Nephron progenitor cell (in vitro differentiated cells): ENCODE results near the gene USP28.

Source experiments
- DNase-seq: peaks from one replicate; pipeline ENCODE4 v3.0.0; 2021
- H3K27ac Mint-ChIP-seq: 2 replicates; pipeline ENCODE4 v1.8.0; 2021; ENCODE audit warnings: mild to moderate bottlenecking, moderate library complexity, mixed read lengths
- H3K27me3 Mint-ChIP-seq: 2 replicates; pipeline ENCODE4 v1.8.0; 2021; ENCODE audit warnings: mild to moderate bottlenecking, low read depth, mixed read lengths; ENCODE audit not compliant: poor library complexity
- H3K36me3 Mint-ChIP-seq: 2 replicates; pipeline ENCODE4 v1.8.0; 2021; ENCODE audit warnings: low read depth, mixed read lengths
- H3K4me1 Mint-ChIP-seq: 2 replicates; pipeline ENCODE4 v1.8.0; 2021; ENCODE audit warnings: mixed read lengths
- H3K4me3 Mint-ChIP-seq: 2 replicates; pipeline ENCODE4 v1.8.0; 2021; ENCODE audit warnings: mild to moderate bottlenecking, moderate library complexity, mixed read lengths
- H3K9me3 Mint-ChIP-seq: 2 replicates; pipeline ENCODE4 v1.8.0; 2021; ENCODE audit warnings: mild to moderate bottlenecking, moderate library complexity, mixed read lengths
- CTCF ChIP-seq: fragments of 200-600 bp; sonication (generic); IDR thresholded peaks from 2 replicates; pipeline ENCODE4 v1.5.0; 2021; ENCODE audit warnings: antibody characterized with exemption

Gene USP28

DNA sequence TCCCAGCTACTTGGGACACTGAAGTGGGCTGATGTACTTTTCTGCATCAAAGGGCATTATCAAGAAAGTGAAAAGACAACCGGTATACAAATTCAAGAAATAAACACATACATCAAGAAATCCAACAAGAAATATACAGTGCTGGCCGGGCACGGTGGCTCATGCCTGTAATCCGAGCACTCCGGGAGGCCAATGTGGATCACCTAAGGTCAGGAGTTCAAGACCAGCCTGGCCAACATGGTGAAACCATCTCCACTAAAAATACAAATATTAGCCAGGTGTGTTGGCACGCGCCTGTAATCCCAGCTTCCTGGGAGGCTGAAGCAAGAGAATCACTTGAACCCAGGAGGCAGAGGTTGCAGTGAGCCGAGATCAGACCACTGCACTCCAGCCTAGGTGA is 9.5 kb downstream of the USP28 start:
- peaks cover 86% of the 10 kb centered on the region for H3K36me3 Mint-ChIP-seq
- H3K4me3 Mint-ChIP-seq: no peak overlapping the region
- peaks cover 1% of the 10 kb centered on the region for H3K27me3 Mint-ChIP-seq
- TF ChIP-seq CTCF: no peak
- H3K9me3 Mint-ChIP-seq: peaks cover 20% of the 10 kb centered on the region
- peaks cover 39% of the 10 kb centered on the region for H3K4me1 Mint-ChIP-seq
- DNase-seq: no peak
- no peak overlapping the region for H3K27ac Mint-ChIP-seq

DNA sequence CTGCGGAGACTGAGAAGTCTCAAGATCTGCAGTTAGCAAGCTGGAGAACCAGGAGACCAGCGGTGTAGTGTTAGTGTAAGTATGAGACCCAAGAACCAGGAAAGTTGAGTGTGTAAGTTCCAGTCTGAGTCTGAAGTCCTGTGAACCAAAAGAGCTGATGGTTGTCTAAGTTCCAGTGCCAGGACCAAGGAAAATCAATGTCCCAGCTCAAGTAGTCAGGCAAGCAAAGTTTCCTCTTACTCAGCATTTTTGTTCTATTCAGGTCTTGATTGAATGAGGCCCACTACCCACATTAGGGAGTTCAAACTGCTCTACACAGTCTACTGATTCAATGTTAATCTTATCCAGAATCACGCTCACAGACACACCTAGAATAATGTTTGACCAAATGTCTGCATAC is 11.0 kb downstream of the USP28 start:
- no peak for TF ChIP-seq CTCF
- H3K4me1 Mint-ChIP-seq: peaks cover 40% of the 10 kb centered on the region
- no peak for DNase-seq
- H3K27me3 Mint-ChIP-seq: no peaks in the 10 kb centered on the region
- peaks cover 75% of the 10 kb centered on the region for H3K36me3 Mint-ChIP-seq
- peaks cover 20% of the 10 kb centered on the region for H3K9me3 Mint-ChIP-seq
- no peak overlapping the region for H3K4me3 Mint-ChIP-seq
- H3K27ac Mint-ChIP-seq: no peak overlapping the region

- Mint-ChIP-seq H3K36me3 (peaks cover 63% of the 10 kb centered on the region), H3K9me3 (peaks cover 20% of the 10 kb centered on the region), H3K4me1 (peaks cover 39% of the 10 kb centered on the region), H3K27me3 (no peaks in the 10 kb centered on the region), H3K27ac (peak overlapping the region; percentile 82), H3K4me3 (peak overlapping the region; percentile 13)
- no peak for TF ChIP-seq CTCF
- no peak for DNase-seq
These were observed 12.9 kb downstream of the USP28 start for GRCh38 chr11:113862435-113862834.

- no peak for TF ChIP-seq CTCF
- Mint-ChIP-seq H3K27ac (peak overlapping the region; percentile 74), H3K4me1 (peaks cover 33% of the 10 kb centered on the region), H3K27me3 (no peaks in the 10 kb centered on the region), H3K4me3 (no peak overlapping the region), H3K9me3 (peaks cover 19% of the 10 kb centered on the region), H3K36me3 (peaks cover 52% of the 10 kb centered on the region)
- DNase-seq: no peak
These were observed 15.7 kb downstream of the USP28 start for GRCh38 chr11:113859665-113860064.

DNA sequence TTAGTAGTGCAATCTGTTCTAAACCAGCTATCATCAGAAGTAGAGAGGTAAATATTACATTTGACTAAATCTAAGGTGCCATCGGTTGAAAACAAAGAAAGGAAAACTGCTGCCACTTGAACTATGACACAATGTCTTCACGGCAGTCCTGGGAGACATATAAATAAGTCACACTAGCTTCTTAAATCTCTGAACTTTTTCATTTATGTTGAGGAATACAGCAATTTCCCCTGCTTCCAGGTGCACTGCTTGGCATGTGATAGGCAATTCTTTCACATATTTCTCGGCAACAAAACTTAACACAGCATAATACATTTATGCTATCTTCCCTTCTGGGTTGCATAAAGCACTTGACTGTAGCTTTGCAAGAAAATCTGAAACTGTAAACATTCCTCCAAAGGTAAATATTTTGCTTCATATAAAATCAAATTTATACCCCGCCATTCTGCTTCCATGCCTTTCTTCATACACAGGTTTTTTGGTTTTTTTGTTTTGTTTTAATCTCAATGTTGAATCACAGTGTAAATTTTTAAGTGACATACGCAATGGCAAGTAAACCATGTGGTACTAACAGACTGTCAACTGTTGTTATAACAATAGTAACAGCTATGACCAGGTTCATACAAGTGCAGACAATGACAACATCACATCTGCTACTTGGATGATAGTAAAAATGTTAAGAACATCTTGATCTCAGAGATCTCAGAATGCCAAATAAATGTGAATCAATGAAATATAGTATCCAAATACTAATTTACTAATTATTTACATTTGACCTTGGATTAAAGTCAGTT is 18.2 kb downstream of the USP28 start:
- no peaks in the 10 kb centered on the region for H3K27me3 Mint-ChIP-seq
- no peak for TF ChIP-seq CTCF
- DNase-seq: no peak
- peaks cover 8% of the 10 kb centered on the region for H3K9me3 Mint-ChIP-seq
- H3K4me3 Mint-ChIP-seq: no peak overlapping the region
- no peak overlapping the region for H3K27ac Mint-ChIP-seq
- H3K4me1 Mint-ChIP-seq: peaks cover 25% of the 10 kb centered on the region
- H3K36me3 Mint-ChIP-seq: peaks cover 54% of the 10 kb centered on the region

- H3K27me3 Mint-ChIP-seq: no peaks in the 10 kb centered on the region
- DNase-seq: no peak
- peaks cover 57% of the 10 kb centered on the region for H3K36me3 Mint-ChIP-seq
- no peak for TF ChIP-seq CTCF
- no peak overlapping the region for H3K4me3 Mint-ChIP-seq
- H3K9me3 Mint-ChIP-seq: peaks cover 7% of the 10 kb centered on the region
- H3K27ac Mint-ChIP-seq: no peak overlapping the region
- peaks cover 11% of the 10 kb centered on the region for H3K4me1 Mint-ChIP-seq
These were observed 19.6 kb downstream of the USP28 start for GRCh38 chr11:113855803-113856202.
